Mononuclear cell (primary cell): Measurements from ENCODE around the gene KNCN. TPM values are rescaled to one million over a fixed set of nuclear protein-coding genes. Genes with fewer than 3 reads are reported as not detected.

Experiments
- H3K27me3 ChIP-seq: 2 replicates; pipeline ENCODE4 v1.6.0; 2011; ENCODE audit warnings: low read length, control low read depth; ENCODE audit not compliant: insufficient read depth
- H3K4me1 ChIP-seq: 2 replicates; pipeline ENCODE4 v1.5.1; 2011; ENCODE audit warnings: mild to moderate bottlenecking, low read length, control low read depth; ENCODE audit not compliant: insufficient read depth
- H3K4me3 ChIP-seq: 2 replicates; pipeline ENCODE4 v1.5.1; 2011; ENCODE audit warnings: mild to moderate bottlenecking, low read length, moderate library complexity
- H3K9me3 ChIP-seq: 2 replicates; pipeline ENCODE4 v1.5.1; 2011; ENCODE audit warnings: low read depth, mild to moderate bottlenecking, control low read depth, low read length
- total RNA-seq: library from RNA; depleted of rRNA; stranded (reverse); fragments of >200 nt; gene quantifications from one replicate; pipeline ENCODE4 v1.2.3, GENCODE V29; 2012

Gene KNCN
- total RNA-seq, 1 donor, result 0.10 TPM

DNA sequence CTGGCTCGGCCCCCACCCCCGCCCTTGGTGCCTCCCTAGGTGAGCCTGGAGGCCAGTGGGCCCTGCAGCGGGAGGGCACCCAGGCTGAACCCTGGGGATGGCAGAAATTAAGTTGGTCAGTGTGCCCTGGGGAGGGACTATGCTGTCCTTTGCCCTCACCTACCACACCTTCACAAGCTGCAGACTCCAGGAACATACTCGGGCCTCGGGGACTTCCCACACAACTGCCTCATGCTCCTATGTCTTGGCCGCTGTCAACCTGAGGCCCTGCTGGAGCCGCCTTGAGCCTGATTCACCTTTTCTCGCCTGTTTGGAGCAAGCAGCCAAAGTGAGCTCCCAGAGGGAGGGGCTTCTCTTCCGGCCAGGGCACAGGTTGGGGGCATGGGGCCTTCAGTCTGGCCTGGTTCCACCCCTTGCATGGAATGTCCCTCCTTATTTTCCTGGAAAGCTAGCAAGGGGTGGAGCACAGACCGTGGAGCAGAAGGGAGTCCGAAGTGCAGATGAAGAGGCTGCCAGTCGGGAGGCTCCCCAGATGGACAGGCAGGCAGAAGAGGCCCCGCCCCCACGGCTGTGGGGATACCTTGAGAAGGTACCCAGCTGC lies 24.7 kb downstream of the KNCN start:
- Histone ChIP-seq H3K27me3 (peaks cover 23% of the 10 kb centered on the region), H3K4me3 (no peak overlapping the region), H3K9me3 (no peaks in the 10 kb centered on the region), H3K4me1 (no peaks in the 10 kb centered on the region)

DNA sequence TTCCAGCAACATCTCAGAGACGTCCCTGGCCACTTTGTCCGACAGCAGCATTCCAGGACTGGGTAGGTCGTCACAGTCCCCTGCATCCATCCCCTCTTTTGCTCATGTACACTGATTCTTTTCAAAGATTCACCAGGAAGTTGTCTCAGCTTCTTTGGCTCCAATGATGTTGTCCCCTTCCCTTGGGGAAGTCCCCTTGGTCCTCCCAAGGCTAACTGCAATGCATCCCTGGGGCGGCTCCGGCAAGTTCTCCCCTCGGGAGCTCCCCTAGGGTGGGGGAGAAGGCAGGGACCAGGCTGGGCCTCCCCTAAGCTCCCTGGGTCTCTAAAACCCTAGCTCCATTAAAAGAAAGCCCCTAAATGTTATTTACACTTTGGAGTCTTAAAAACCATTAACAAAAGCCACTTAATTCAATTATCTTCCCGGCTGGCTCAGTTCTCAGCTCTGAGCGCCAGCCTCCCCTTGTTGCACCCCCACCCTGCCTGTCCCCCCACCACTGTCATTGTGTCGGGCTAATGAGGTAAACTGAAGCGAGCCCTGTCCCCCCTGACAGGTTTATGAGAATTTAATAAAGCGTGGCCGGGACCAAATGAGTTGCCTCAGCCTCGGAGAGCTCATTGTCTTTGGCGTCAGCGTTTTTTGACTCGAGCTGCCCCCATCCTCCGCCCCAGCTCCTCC lies 25.3 kb downstream of the KNCN start:
- H3K9me3 ChIP-seq, result no peaks in the 10 kb centered on the region
- H3K4me1 ChIP-seq, result no peaks in the 10 kb centered on the region
- no peak overlapping the region for H3K4me3 ChIP-seq
- H3K27me3 ChIP-seq, result peaks cover 23% of the 10 kb centered on the region

DNA sequence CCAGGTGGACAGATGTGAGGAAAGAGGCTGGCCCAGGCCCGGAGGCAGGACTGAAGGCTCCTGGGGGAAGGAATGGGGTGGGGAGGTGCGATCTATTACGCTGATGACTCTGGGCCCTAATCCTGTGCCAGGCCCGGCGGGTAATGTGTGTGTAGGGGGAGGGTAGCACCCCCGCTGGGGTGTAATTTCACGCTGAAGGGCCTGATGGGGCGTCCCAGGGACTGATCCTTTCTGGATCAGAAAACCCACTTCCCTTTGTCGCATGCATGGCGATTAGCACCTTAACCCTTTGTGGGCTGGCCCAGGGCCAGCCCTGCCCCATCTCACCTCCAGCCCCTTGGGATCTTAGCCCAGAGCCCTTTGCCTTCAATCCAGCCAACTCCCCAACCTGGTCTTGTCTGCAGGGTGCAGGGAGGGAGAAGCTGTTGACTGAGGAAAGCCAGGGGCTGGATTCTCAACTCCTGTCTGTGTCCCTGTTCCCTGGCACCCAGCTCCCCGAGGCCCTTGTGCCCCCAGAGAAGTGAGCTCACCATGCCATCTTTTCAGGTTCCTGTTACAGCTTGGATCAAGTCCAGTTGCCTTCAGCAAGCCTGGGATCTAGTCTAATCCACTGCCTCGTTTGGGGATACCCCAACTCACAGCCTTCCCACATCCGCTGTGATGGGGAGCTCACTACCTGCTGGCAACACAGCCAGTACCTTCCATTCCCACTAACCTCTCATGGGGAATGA lies 26.0 kb downstream of the KNCN start:
- no peaks in the 10 kb centered on the region for H3K4me1 ChIP-seq
- H3K9me3 ChIP-seq, result no peaks in the 10 kb centered on the region
- H3K27me3 ChIP-seq, result peaks cover 23% of the 10 kb centered on the region
- no peak overlapping the region for H3K4me3 ChIP-seq

DNA sequence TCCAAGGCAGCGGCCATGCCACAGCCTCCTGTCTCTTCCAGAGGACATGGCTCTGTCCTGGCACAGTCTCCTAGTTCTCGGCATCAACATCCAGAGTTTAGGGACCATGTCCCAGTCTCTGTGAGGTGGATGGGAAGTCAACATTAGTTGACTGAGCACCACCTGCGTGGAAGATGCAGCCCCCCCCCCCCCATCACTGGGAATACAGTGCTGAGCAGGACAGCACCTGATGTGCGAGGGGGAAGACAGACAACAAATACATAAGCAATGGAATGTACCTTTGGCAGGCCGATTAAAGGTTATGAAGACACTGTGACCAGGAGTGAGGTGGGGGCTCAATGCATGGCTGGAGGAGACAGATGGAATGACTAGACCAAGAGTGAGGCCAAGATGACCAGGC lies 26.6 kb downstream of the KNCN start:
- Histone ChIP-seq H3K9me3 (no peaks in the 10 kb centered on the region), H3K27me3 (peaks cover 23% of the 10 kb centered on the region), H3K4me1 (no peaks in the 10 kb centered on the region)

DNA sequence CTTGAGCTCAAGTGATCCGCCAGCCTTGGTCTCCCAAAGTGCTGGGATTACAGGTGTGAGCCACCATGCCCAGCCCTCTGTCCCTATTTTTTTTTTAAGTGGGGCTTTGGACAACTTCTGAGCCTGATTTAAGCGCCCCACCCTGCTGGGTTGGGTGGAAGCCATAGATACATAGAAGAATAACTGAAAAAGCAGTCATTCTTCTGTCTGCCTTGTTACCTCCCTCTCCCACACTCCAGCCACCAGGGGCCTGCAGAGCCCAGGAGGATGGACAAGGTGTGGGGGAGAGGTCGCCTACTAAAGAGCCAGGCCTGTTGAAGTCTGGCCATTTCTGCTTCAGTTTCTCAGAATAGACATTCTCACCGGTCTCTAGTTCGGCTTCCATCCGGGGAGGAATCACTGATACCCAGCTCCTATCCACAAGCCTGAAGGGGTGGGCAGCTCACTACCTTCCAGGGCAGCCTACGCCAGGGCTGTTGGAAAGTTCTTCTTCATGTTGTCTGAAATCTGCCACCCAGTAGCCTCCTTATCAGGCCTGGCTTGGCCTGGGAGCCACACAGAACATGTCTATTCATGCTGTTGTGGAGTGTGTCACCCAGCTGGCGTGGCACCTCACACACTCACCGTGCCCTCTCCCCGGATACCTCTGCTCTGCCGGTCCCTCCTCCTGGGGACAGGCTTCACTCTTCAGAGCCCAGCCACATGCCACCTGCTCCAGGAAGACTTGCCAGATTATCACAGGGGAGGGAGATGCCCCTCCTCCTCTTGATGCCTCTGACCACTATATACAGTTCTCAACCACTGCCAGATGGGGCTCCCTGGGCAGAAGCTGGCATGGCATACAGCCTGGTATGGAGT lies 27.7 kb downstream of the KNCN start:
- no peaks in the 10 kb centered on the region for H3K9me3 ChIP-seq
- H3K4me1 ChIP-seq, result no peaks in the 10 kb centered on the region
- peaks cover 17% of the 10 kb centered on the region for H3K27me3 ChIP-seq
- H3K4me3 ChIP-seq, result no peak overlapping the region

More for the DNA sequence above, 26.6 kb downstream of the KNCN start:
- no peak overlapping the region for H3K4me3 ChIP-seq

DNA sequence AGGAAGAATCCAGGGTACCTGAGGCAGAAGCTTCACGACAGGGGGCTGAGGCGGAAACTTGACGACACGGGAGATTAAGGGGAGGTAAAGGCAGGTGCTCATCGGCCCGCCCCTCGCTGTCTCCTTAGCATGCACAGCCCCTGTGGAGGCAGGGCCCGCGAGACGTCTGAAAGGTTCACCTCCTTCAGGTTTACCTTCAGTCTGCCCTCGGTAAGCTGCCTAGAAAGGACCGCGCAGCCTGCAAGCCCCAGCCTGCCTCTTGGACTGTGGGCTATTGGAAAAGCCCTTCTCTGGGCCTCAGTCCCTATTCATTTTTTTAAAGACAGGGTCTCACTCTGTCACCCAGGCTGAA lies 28.5 kb downstream of the KNCN start:
- H3K4me1 ChIP-seq, result no peaks in the 10 kb centered on the region
- peaks cover 11% of the 10 kb centered on the region for H3K27me3 ChIP-seq
- no peaks in the 10 kb centered on the region for H3K9me3 ChIP-seq
- H3K4me3 ChIP-seq, result no peak overlapping the region

DNA sequence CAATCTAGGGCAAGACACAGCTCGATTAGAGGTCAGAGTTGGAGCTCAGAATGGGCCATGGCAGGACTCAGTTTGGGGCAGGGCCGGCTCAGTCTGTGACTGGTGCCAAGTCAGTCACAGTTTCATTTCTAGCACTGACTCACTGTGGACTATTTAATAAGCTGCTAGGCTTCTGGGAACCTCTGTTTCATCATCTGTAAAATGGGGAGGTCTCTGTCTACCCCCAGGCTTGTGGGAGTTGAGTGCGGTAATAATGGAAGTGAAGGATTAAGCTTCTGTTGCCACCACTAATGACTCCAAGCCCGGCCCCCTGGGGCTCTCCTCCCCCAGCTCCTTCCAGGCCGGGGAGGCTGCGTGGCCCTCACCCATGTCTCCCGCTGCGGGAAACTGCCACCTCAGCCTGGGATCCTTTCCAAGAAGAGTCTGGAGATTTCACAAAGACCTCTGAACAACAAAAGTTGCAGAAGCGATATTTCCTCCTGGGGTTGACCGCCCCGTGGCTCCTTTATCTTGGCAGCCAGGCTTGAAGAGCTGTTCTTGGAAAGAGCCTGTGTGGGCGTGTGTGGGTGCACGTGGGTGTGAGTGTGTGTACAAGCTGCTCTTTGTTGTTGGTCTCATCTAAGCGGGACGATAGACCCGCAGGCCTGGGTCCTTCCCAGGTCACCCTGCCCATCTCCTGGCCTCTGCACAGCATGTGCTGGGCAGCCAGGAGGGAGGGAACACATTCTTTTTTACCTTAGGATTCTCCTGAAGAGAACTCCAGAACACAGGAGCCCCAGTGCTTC lies 29.1 kb downstream of the KNCN start:
- no peaks in the 10 kb centered on the region for H3K9me3 ChIP-seq
- no peaks in the 10 kb centered on the region for H3K4me1 ChIP-seq
- no peak overlapping the region for H3K4me3 ChIP-seq
- H3K27me3 ChIP-seq, result peaks cover 10% of the 10 kb centered on the region

DNA sequence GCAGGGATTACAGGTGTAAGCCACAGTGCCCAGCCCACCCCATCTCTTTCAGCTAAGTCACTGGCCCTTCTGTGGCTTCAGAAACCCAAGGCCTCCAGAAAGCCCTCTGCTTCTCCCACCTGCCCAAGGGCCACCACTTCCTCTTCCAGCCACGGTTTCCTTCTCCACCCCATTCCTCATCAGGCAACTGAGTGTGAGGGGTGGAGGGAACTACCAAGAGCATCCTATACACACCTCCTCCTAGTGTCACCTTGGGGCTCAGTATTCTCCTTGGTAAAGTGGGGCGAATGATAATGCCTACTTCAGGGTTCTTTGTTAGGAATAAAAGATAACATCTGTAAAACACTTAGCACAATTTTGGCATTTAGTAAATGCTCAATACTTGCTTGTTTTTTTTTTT lies 30.0 kb downstream of the KNCN start:
- Histone ChIP-seq H3K27me3 (peaks cover 7% of the 10 kb centered on the region), H3K4me3 (no peak overlapping the region), H3K4me1 (no peaks in the 10 kb centered on the region), H3K9me3 (no peaks in the 10 kb centered on the region)

DNA sequence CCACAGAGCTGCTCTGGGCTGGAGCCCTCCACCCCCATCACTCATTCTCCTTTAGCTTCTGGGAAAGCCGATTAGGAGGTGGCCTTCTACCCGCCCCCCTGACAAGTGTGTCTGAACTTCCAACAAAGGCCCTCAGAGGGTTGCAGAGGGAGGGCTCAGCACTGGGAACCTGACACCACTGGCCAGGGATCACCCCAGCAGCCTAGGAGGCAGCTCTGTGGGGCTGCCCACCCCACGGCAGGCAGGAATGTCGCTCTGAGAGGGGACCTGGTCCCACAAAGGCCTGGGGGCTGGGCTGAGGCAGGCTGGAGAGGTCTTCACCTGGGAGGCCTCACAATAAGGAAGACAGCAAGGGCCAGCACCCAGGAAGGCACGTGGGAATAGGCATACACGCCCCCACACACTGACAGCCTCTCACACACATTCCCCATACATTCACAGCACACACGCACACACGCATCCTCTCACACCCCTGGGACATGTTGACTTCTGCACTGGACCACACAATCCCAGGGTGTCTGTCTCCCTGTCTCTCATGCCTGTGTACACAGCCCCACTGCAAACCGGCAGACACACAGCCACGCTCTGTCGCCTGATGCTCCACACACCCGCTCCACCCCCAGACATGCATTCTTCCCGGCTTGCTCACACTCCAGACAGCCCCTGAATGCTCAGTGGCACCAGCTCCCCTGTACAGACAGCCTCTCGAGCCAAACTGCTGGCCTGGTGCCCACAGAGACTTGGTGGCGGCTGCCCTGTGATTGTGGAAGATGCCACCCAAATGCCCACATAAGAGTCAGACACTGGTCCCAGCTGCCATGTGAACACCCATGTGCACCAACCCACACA lies 31.2 kb downstream of the KNCN start:
- Histone ChIP-seq H3K27me3 (no peaks in the 10 kb centered on the region), H3K9me3 (no peaks in the 10 kb centered on the region), H3K4me1 (no peaks in the 10 kb centered on the region)

DNA sequence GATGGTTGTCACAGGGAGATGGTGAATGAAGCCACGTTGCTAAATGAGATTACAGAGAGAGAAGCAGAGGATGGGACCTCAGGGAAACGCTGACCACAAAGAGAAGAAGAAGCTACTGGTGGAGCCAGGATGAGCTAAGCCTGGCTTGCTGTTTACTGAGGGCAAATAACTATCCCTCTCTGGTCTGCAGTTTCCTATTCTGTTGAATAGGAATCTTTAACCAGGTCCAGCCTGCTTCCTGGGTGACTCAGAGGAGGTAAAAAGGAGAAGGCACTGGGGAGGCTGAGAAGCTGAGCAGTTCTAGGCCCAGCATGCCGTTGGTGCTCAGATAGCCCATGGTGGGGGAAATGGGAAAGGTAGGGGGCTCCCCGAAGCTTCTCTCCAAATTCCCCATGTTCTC lies 32.2 kb downstream of the KNCN start:
- Histone ChIP-seq H3K27me3 (no peaks in the 10 kb centered on the region), H3K9me3 (no peaks in the 10 kb centered on the region), H3K4me1 (no peaks in the 10 kb centered on the region), H3K4me3 (no peak overlapping the region)

More for the DNA sequence above, 31.2 kb downstream of the KNCN start:
- no peak overlapping the region for H3K4me3 ChIP-seq

DNA sequence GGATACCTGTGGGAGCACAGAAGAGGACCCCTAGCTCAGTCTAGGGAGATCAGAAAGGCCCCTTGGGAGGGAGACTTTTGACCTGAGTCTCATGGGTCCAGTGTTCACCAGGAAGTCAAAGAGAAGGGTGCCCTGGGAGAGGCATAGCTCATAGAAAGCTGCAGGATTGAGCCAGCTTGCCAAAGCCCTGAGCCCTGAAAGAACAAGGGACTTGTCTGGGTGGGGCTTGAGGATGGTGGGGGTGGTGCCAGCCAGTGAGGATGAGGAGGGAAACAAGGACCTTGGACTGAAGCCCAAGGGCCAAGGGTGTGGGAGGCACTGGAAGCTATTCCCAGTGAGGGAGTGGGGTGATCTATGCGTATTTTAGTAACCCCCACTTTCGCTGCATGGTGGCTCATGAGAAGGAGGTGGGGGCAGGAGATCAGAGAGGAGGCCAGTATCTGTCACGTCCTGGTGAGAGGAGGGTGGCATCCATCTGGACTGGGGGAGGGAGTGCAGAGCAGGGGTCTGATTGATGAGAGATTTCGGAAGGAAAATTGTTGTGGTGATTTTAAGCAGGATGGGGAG lies 33.4 kb downstream of the KNCN start:
- H3K4me3 ChIP-seq, result no peak overlapping the region

DNA sequence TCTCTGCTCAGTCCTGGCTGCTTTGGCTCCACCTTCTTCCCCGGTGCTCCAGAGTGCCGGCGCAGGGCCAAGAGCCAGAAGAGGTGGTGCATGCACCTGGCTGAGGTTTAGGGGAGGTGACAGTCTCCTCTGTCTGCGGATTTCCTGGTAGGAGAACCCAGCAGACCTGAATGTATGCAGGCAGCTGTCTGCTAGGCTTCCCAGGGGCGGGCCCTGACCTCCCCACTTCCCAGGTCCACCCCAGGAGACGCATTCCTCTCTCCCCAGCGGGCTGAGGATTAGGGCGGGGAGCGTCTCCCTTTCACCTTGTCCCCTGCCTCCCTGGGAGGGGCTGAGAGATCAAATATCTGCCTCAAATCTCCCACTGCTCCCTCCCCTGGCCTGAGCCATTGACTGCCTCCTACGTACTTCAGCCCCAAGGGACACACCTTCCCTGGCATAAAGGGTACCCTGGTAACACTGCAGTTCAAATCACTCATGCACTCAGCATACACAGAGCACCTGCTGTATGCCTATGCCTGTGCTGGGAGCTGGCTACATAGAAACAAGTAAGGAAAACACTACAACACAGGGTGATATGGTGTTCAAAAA lies 34.3 kb downstream of the KNCN start:
- Histone ChIP-seq H3K4me3 (no peak overlapping the region), H3K9me3 (no peaks in the 10 kb centered on the region), H3K4me1 (no peaks in the 10 kb centered on the region), H3K27me3 (no peaks in the 10 kb centered on the region)

More for the DNA sequence above, 33.4 kb downstream of the KNCN start:
- no peaks in the 10 kb centered on the region for H3K4me1 ChIP-seq
- H3K9me3 ChIP-seq, result no peaks in the 10 kb centered on the region
- H3K27me3 ChIP-seq, result no peaks in the 10 kb centered on the region

DNA sequence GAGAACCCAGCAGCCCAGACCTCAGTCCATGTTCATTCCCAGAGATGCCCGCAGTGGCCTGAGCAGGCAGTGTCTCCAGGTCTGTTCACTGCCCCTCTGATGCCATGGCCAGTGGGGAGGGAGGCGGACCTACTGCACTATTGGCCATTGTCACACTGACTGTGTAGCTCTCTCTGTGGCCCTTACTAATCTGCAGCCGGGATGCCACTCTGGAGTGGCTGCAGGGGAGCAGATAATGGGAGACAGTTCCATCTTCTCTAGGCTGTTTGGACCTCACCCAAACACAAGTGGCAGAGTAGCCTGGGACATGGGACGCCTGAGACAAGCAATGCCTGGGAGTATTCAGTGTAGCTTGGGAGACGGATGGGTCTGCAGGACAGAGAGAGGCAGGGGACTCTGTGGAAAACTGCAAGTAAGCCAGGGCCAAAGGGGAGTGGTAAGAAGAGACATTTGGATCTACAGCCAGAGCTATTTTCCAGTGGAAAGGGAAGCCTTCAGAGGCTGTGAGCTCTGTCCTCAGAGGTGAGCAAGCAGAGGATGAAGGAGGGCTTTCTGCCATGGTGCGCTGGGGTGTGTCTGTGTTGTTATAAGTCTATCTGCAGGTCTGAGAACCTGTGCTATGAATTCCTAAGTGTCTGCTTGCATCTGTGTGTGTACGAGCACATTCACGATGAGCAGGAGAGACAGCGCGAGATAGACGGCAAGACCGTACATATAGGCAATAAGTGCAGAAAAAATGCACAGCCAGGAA lies 35.1 kb downstream of the KNCN start:
- Histone ChIP-seq H3K4me3 (no peak overlapping the region), H3K27me3 (no peaks in the 10 kb centered on the region), H3K9me3 (no peaks in the 10 kb centered on the region), H3K4me1 (no peaks in the 10 kb centered on the region)
